K562 (cell line): ENCODE data around the gene MRPL48. TPM values are rescaled to one million over a fixed set of nuclear protein-coding genes. Genes with fewer than 3 reads are reported as not detected.

Experiments used
- CTBP1 ChIP-seq: fragments of 450-650 bp; IDR thresholded peaks from 2 replicates; pipeline ENCODE4 v1.6.1; 2016; ENCODE audit warnings: borderline replicate concordance
- ESRRA ChIP-seq: fragments of 450-650 bp; IDR thresholded peaks from 2 replicates; pipeline ENCODE4 v1.6.1; 2014; ENCODE audit warnings: low read depth, mild to moderate bottlenecking, moderate library complexity, borderline replicate concordance
- ETV6 ChIP-seq, 3 experiments: fragments of 150-350 bp in 1 of 3; sonication (generic) in 1 of 3; formaldehyde crosslinking in 1 of 3; IDR thresholded peaks; 2 replicates each; pipeline versions ENCODE4 v1.6.1 to v1.8.0; 2014 to 2022; ENCODE audit warnings: borderline replicate concordance in 2 of 3, low read depth in 2 of 3, antibody characterized with exemption in 1 of 3, low read length in 1 of 3, mild to moderate bottlenecking in 1 of 3, missing genetic modification reagents in 1 of 3
- MTA1 ChIP-seq: fragments of 450-650 bp; IDR thresholded peaks from 2 replicates; pipeline ENCODE4 v1.6.1; 2017; ENCODE audit warnings: borderline replicate concordance
- MTA3 ChIP-seq: fragments of 450-650 bp; formaldehyde crosslinking; IDR thresholded peaks from 2 replicates; pipeline ENCODE4 v1.6.1; 2017; ENCODE audit warnings: mild to moderate bottlenecking, borderline replicate concordance
- SAFB2 ChIP-seq: fragments of 200-400 bp; formaldehyde crosslinking; IDR thresholded peaks from 2 replicates; pipeline ENCODE4 v1.6.1; 2018; ENCODE audit warnings: borderline replicate concordance, low read length, low read depth, moderate library complexity; ENCODE audit not compliant: severe bottlenecking
- TEAD4 ChIP-seq, 2 experiments: sonication (generic) in 1 of 2; formaldehyde crosslinking in 1 of 2; IDR thresholded peaks; 2 replicates each; pipeline versions ENCODE4 v1.6.1 to v1.8.0; 2012 to 2022; ENCODE audit warnings: borderline replicate concordance in 1 of 2, inconsistent platforms in 1 of 2, low read length in 1 of 2, mild to moderate bottlenecking in 1 of 2, missing genetic modification reagents in 1 of 2
- WHSC1 ChIP-seq: IDR thresholded peaks from one replicate; pipeline ENCODE4 v1.6.1; 2012; ENCODE audit warnings: low read length, control low read depth, inconsistent platforms
- ZEB2 ChIP-seq: fragments of 450-650 bp; IDR thresholded peaks from 2 replicates; pipeline ENCODE4 v1.6.1; 2016
- ZNF143 ChIP-seq: sonication (generic); formaldehyde crosslinking; IDR thresholded peaks from 2 replicates; pipeline ENCODE4 v1.9.0; 2022; ENCODE audit warnings: mild to moderate bottlenecking, missing genetic modification reagents
- ZNF24 ChIP-seq: fragments of 450-650 bp; IDR thresholded peaks from 2 replicates; pipeline ENCODE4 v1.6.1; 2016
- ZNF668 ChIP-seq: fragments of 250-450 bp; sonication (Bioruptor Pico); IDR thresholded peaks from 2 replicates; pipeline ENCODE4 v1.8.0; 2022; ENCODE audit warnings: mild to moderate bottlenecking, inconsistent platforms
- polyA plus RNA-seq, 8 experiments: library from polyadenylated mRNA; depleted of rRNA in 4 of 8; stranded (reverse) in 5 of 8; unstranded in 3 of 8; fragments of >200 nt; fragmentation: Nextera tagmentation in 2 of 8; fragmentation: Illumina TruSeq in 1 of 8; extraction: Ambion mirVana in 2 of 8; extraction: Trizol in 1 of 8; gene quantifications; 2 replicates each; pipeline versions ENCODE4 v1.2.1 to v1.2.3, GENCODE V29; 2011 to 2014; ENCODE audit warnings: inconsistent platforms in 1 of 8, missing spikeins in 1 of 8
- total RNA-seq, 7 experiments: library from RNA; depleted of rRNA in 6 of 7; stranded (reverse); fragments of >200 nt in 6 of 7; fragmentation: Illumina TruSeq in 2 of 7; extraction: Trizol in 2 of 7; gene quantifications; 2 replicates each; pipeline versions ENCODE4 v1.2.1 to v1.2.3, GENCODE V29; 2011 to 2021; ENCODE audit warnings: low replicate concordance in 1 of 7
- TF ChIP-seq, protein P1 (sequence below): fragments of 450-650 bp; formaldehyde crosslinking; IDR thresholded peaks from 2 replicates; pipeline ENCODE4 v1.4.0; 2022; ENCODE audit warnings: missing genetic modification characterization
- TF ChIP-seq, protein P2 (sequence below), 2 experiments: fragments of 450-650 bp; formaldehyde crosslinking in 1 of 2; IDR thresholded peaks; 2 replicates each; pipeline versions ENCODE4 v1.4.0 to v1.6.1; 2014 to 2020; ENCODE audit warnings: mild to moderate bottlenecking in 2 of 2, borderline replicate concordance in 1 of 2, low read depth in 1 of 2
- TF ChIP-seq, protein P3 (sequence below), 2 experiments: fragments of 450-650 bp in 1 of 2; sonication (generic) in 1 of 2; formaldehyde crosslinking in 1 of 2; IDR thresholded peaks in 1 of 2; conservative IDR thresholded peaks in 1 of 2; 2 replicates each; pipeline versions ENCODE4 v1.6.1 to v1.8.1; 2016 to 2023; ENCODE audit warnings: mild to moderate bottlenecking in 2 of 2, moderate library complexity in 2 of 2, inconsistent platforms in 1 of 2, missing genetic modification reagents in 1 of 2

Gene MRPL48
- total and polyA plus RNA-seq, 9 of the 15 experiments (the other 6 are each of a cell fraction or from before 2014, with no cell fraction given) = 66.0 to 237 (median 104) TPM

DNA sequence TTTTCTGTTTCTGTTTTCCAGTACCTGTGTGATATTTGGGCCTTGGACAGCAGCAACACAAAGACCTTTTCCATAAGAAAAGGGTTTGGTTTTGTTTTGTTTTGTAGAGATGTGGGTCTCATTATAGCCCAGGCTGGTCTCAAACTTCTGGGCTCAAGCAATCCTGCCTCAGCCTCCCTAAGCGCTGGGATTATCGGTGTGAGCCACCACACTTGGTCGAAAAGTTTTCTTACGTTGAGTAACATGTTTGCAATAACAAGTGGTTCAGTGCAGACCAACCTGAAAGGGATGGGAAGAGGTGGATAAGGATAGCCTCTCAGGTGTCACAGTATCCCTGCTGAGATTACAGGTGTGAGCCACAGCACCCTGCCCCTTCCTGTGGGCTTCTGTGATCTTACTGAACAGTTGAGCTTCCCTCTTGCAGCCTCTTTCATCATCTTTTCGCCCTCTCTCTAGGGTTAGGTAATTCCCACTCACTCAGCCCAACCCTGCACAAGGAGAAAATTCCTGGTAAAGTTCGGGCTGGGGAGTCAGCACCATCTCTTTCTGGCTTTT lies 3.5 kb upstream of the MRPL48 start (continued):
- TF ChIP-seq ZNF143 (CRISPR knock-in tag) (no peak), CTBP1 (peak; percentile 99), ETV6 (IDR thresholded peaks at IDR 0.05; ENCODE audit: borderline replicate concordance in 1 of 2, low read depth in 2 of 2, low read length in 1 of 2) (no peak), ETV6 (CRISPR knock-in tag; IDR thresholded peaks at IDR 0.05; ENCODE audit: borderline replicate concordance) (no peak), ZNF24 (no peak), TEAD4 (IDR thresholded peaks at IDR 0.05; ENCODE audit: low read length) (no peak), TEAD4 (CRISPR knock-in tag; IDR thresholded peaks at IDR 0.05; ENCODE audit: borderline replicate concordance) (no peak), ZNF668 (peak; percentile 82; the same call in 1 of the 2 replicates), WHSC1 (peak; percentile 88), MTA1 (peak; percentile 89), MTA3 (peak; percentile 91; the same call in 1 of the 2 replicates), SAFB2 (no peak), ESRRA (peak; percentile 48; the same call in 1 of the 2 replicates), ZEB2 (peak; percentile 100)
- TF ChIP-seq, protein P1, sequence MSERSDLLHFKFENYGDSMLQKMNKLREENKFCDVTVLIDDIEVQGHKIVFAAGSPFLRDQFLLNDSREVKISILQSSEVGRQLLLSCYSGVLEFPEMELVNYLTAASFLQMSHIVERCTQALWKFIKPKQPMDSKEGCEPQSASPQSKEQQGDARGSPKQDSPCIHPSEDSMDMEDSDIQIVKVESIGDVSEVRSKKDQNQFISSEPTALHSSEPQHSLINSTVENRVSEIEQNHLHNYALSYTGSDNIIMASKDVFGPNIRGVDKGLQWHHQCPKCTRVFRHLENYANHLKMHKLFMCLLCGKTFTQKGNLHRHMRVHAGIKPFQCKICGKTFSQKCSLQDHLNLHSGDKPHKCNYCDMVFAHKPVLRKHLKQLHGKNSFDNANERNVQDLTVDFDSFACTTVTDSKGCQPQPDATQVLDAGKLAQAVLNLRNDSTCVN (CRISPR knock-in tag) = 0 out of 2 replicates have a peak, but pooled peaks have one; percentile 8
- TF ChIP-seq, protein P2, sequence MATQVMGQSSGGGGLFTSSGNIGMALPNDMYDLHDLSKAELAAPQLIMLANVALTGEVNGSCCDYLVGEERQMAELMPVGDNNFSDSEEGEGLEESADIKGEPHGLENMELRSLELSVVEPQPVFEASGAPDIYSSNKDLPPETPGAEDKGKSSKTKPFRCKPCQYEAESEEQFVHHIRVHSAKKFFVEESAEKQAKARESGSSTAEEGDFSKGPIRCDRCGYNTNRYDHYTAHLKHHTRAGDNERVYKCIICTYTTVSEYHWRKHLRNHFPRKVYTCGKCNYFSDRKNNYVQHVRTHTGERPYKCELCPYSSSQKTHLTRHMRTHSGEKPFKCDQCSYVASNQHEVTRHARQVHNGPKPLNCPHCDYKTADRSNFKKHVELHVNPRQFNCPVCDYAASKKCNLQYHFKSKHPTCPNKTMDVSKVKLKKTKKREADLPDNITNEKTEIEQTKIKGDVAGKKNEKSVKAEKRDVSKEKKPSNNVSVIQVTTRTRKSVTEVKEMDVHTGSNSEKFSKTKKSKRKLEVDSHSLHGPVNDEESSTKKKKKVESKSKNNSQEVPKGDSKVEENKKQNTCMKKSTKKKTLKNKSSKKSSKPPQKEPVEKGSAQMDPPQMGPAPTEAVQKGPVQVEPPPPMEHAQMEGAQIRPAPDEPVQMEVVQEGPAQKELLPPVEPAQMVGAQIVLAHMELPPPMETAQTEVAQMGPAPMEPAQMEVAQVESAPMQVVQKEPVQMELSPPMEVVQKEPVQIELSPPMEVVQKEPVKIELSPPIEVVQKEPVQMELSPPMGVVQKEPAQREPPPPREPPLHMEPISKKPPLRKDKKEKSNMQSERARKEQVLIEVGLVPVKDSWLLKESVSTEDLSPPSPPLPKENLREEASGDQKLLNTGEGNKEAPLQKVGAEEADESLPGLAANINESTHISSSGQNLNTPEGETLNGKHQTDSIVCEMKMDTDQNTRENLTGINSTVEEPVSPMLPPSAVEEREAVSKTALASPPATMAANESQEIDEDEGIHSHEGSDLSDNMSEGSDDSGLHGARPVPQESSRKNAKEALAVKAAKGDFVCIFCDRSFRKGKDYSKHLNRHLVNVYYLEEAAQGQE (IDR thresholded peaks at IDR 0.05; ENCODE audit: borderline replicate concordance) = no peak
- TF ChIP-seq, protein P2 (CRISPR knock-in tag; IDR thresholded peaks at IDR 0.05; ENCODE audit: low read depth) = 0 out of 2 replicates have a peak, but pooled peaks have one; percentile 43
- TF ChIP-seq, protein P3, sequence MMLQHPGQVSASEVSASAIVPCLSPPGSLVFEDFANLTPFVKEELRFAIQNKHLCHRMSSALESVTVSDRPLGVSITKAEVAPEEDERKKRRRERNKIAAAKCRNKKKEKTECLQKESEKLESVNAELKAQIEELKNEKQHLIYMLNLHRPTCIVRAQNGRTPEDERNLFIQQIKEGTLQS (IDR thresholded peaks at IDR 0.05) = peak; percentile 98
- TF ChIP-seq, protein P3 (CRISPR knock-in tag; conservative IDR thresholded peaks at IDR 0.05) = no peak
